ENCODE results near the gene RND3.

The RND3 gene

DNA sequence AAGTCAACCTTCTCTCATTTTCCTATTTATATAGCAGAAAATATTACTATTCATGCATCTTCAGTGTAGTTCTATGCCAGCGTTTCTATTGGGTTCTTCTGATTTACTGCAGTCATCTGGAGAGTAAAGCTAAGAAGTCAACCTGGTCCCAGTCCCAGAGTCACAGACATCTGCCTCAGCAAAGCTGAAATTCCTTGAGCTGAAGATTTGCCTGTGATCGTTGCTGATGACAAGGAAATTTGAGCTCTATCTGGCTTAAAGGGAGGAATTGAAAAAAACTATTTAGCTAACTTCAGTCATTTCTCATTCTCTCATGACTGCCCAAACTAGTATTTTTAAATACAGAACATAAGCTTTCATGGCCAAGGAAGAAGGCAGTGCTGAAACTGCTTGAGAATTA is 45.7 kb downstream of the RND3 start:
- DNase-seq (ENCODE audit: low spot score): no peak
- TF ChIP-seq, protein P1, sequence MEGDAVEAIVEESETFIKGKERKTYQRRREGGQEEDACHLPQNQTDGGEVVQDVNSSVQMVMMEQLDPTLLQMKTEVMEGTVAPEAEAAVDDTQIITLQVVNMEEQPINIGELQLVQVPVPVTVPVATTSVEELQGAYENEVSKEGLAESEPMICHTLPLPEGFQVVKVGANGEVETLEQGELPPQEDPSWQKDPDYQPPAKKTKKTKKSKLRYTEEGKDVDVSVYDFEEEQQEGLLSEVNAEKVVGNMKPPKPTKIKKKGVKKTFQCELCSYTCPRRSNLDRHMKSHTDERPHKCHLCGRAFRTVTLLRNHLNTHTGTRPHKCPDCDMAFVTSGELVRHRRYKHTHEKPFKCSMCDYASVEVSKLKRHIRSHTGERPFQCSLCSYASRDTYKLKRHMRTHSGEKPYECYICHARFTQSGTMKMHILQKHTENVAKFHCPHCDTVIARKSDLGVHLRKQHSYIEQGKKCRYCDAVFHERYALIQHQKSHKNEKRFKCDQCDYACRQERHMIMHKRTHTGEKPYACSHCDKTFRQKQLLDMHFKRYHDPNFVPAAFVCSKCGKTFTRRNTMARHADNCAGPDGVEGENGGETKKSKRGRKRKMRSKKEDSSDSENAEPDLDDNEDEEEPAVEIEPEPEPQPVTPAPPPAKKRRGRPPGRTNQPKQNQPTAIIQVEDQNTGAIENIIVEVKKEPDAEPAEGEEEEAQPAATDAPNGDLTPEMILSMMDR (IDR thresholded peaks at IDR 0.05; ENCODE audit: extremely low read depth, insufficient read depth, missing control alignments): no peak
- in situ Hi-C loops (cut with MboI; ENCODE audit: low pct_unique_long_range_greater_than_20kb, low sequenced_read_pairs, unreplicated experiment): no loop called here

DNA sequence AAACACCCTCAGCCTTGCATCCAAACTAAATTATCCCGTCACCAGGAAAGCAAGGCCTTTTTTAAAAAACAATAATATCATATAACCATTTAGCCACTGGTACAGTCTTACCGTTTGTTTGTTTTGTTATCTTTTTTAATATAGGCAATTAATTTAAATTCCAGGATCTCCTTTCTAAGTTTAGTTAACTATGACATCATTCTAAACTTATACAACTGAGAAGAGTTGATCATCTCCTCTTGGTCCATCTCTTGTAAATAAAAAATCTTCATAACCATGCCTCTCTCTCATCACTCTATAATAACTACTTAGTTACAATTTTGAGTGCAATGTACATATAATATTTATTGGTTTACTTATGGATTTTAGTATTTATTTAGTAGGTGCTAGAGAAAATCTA is 46.2 kb downstream of the RND3 start:
- TF ChIP-seq, protein P1 (IDR thresholded peaks at IDR 0.05; ENCODE audit: extremely low read depth, insufficient read depth, missing control alignments): no peak
- DNase-seq (ENCODE audit: low spot score): no peak
- in situ Hi-C loops (cut with MboI; ENCODE audit: low pct_unique_long_range_greater_than_20kb, low sequenced_read_pairs, unreplicated experiment): no loop called here

DNA sequence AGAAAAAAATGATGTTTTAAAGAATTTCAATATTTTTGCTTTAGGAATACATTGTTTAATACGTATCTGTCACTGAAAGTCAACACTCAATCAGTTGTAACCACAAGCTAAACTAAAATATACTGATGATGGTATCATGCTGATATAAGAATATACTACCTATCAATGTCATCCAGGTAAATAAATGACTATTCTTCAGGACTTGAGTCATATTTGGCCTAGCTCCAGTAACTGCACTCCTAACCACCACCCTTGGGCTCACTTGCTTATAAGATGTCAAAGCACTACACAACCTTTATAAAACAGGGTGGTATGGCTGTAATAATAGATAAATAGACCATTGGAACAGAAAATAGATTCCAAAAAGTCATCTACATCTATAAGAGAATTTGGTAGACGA is 48.8 kb downstream of the RND3 start:
- no peak for DNase-seq (ENCODE audit: low spot score)
- TF ChIP-seq, protein P1 (IDR thresholded peaks at IDR 0.05; ENCODE audit: extremely low read depth, insufficient read depth, missing control alignments): no peak
- in situ Hi-C loops (cut with MboI; ENCODE audit: low pct_unique_long_range_greater_than_20kb, low sequenced_read_pairs, unreplicated experiment): no loop called here

DNA sequence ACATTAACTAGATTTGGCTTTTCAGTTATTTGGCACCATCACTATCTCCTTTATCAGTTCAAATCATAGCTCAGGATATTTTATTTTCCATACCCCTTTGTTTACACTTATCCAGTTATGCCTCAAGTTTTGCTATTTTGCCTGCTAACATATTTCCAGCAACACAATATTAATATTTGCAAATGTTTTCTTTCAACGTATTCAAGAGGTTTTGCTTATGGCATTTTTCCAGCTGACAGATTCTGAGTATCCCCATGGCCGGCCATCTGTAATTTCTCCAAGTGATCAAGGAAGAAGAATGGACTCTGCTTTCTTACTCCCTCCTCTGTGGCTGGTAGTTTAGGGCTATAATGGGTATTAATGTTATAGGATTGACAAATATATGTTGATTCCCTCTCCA is 49.4 kb downstream of the RND3 start:
- TF ChIP-seq, protein P1 (IDR thresholded peaks at IDR 0.05; ENCODE audit: extremely low read depth, insufficient read depth, missing control alignments): no peak
- in situ Hi-C loops (cut with MboI; ENCODE audit: low pct_unique_long_range_greater_than_20kb, low sequenced_read_pairs, unreplicated experiment): no loop called here
- no peak for DNase-seq (ENCODE audit: low spot score)

DNA sequence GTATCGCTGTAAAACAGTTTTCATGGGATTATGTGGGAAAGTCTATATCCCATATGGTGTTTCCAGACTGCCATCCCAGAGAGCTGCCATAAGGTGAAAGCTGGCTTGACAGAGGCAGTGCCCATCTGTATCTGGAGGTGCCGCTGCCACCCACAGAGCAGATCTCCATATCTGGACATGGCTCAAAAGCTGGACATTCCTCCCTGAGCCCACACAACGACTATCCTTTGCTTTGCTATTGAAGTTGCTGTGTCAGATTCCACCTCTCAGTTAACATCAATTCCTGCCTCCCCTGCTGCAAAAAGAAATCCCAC is 55.2 kb downstream of the RND3 start:
- TF ChIP-seq, protein P1 (IDR thresholded peaks at IDR 0.05; ENCODE audit: extremely low read depth, insufficient read depth, missing control alignments): no peak
- no peak for DNase-seq (ENCODE audit: low spot score)
- in situ Hi-C loops (cut with MboI; ENCODE audit: low pct_unique_long_range_greater_than_20kb, low sequenced_read_pairs, unreplicated experiment): no loop called here

DNA sequence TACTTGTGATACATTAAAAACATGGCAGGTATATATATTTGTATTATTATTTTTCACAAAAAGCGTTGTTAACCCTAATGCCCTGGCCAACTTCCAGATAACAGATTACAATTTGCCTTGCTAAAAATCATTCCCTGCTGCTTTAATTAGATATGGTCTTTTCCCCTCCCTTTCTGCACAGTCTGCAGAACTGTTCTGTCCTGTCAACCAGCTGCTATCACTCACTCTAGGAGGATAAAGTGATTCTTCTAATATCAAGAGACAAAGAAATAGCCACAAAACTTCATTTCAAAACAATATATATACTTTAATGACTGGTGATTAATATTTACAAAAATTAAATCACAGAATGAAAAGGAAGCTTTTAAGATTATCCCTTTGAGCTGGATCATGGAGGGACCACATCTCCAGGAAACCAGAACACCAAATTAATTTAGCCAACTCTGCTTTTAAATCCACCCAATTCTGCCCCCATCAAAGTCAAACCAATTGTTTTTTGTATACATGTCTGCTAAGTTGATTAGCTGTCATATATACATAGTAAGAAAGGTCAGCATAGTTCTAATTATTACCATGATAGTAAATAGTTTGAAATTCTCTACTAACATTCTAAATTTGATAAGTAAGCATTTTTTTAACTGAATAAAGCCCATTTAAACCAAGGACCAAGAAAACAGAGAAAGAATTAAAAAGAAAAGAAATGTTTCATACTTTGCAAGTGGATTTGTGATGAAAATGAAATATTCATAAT is 55.7 kb downstream of the RND3 start:
- in situ Hi-C loops (cut with MboI; ENCODE audit: low pct_unique_long_range_greater_than_20kb, low sequenced_read_pairs, unreplicated experiment): no loop called here
- TF ChIP-seq, protein P1 (IDR thresholded peaks at IDR 0.05; ENCODE audit: extremely low read depth, insufficient read depth, missing control alignments): no peak
- DNase-seq (ENCODE audit: low spot score): no peak

Measured in GM13977 (cell line).